WTC11 (cell line): ENCODE data around the gene MSANTD4.

ENCODE experiments used
- FOXP1 ChIP-seq: sonication (generic); formaldehyde crosslinking; IDR thresholded peaks from 2 replicates; pipeline ENCODE4 v1.8.0; 2022; ENCODE audit warnings: missing genetic modification reagents, mild to moderate bottlenecking, moderate library complexity, borderline replicate concordance
- GRHL2 ChIP-seq: fragments of 250-450 bp; sonication (Bioruptor Pico); IDR thresholded peaks from 2 replicates; pipeline ENCODE4 v1.8.0; 2022; ENCODE audit warnings: mild to moderate bottlenecking, moderate library complexity; ENCODE audit not compliant: insufficient replicate concordance, severe bottlenecking
- JUN ChIP-seq: sonication (generic); formaldehyde crosslinking; IDR thresholded peaks from 2 replicates; pipeline ENCODE4 v1.8.0; 2023; ENCODE audit warnings: mild to moderate bottlenecking, missing genetic modification reagents
- MXD4 ChIP-seq: fragments of 250-450 bp; sonication (Bioruptor Pico); IDR thresholded peaks from 2 replicates; pipeline ENCODE4 v1.8.0; 2021; ENCODE audit warnings: mild to moderate bottlenecking, moderate library complexity, borderline replicate concordance
- NR1H2 ChIP-seq: sonication (generic); formaldehyde crosslinking; IDR thresholded peaks from 2 replicates; pipeline ENCODE4 v1.9.0; 2021; ENCODE audit warnings: mild to moderate bottlenecking, moderate library complexity, missing genetic modification reagents
- NR2C2 ChIP-seq: sonication (generic); formaldehyde crosslinking; IDR thresholded peaks from 2 replicates; pipeline ENCODE4 v1.8.0; 2022; ENCODE audit warnings: mild to moderate bottlenecking, missing genetic modification reagents
- ZNF232 ChIP-seq: sonication (generic); formaldehyde crosslinking; IDR thresholded peaks from 2 replicates; pipeline ENCODE4 v1.8.0; 2022; ENCODE audit warnings: mild to moderate bottlenecking, missing genetic modification reagents
- ZNF263 ChIP-seq: sonication (generic); formaldehyde crosslinking; IDR thresholded peaks from 2 replicates; pipeline ENCODE4 v1.8.1; 2022; ENCODE audit warnings: low read depth, mild to moderate bottlenecking, moderate library complexity, missing genetic modification reagents
- TF ChIP-seq, protein P1 (sequence below): sonication (generic); formaldehyde crosslinking; IDR thresholded peaks from 2 replicates; pipeline ENCODE4 v1.8.0; 2022; ENCODE audit warnings: mild to moderate bottlenecking, missing genetic modification reagents
- TF ChIP-seq, protein P2 (sequence below): fragments of 200-600 bp; IDR thresholded peaks from 2 replicates; pipeline ENCODE4 v1.8.0; 2022; ENCODE audit warnings: antibody characterized with exemption
- TF ChIP-seq, protein P3 (sequence below): sonication (generic); formaldehyde crosslinking; IDR thresholded peaks from 2 replicates; pipeline ENCODE4 v1.8.1; 2023; ENCODE audit warnings: mild to moderate bottlenecking, missing genetic modification reagents
- TF ChIP-seq, protein P4 (sequence below): sonication (generic); formaldehyde crosslinking; IDR thresholded peaks from 2 replicates; pipeline ENCODE4 v1.8.1; 2022; ENCODE audit warnings: low read depth, mild to moderate bottlenecking, moderate library complexity, missing genetic modification reagents, borderline replicate concordance
- TF ChIP-seq, protein P5 (sequence below): sonication (generic); formaldehyde crosslinking; IDR thresholded peaks from 2 replicates; pipeline ENCODE4 v1.8.1; 2023; ENCODE audit warnings: mild to moderate bottlenecking, missing genetic modification reagents
- TF ChIP-seq, protein P6 (sequence below): sonication (generic); formaldehyde crosslinking; IDR thresholded peaks from 2 replicates; pipeline ENCODE4 v1.8.1; 2023; ENCODE audit warnings: mild to moderate bottlenecking, moderate library complexity, missing genetic modification reagents

DNA sequence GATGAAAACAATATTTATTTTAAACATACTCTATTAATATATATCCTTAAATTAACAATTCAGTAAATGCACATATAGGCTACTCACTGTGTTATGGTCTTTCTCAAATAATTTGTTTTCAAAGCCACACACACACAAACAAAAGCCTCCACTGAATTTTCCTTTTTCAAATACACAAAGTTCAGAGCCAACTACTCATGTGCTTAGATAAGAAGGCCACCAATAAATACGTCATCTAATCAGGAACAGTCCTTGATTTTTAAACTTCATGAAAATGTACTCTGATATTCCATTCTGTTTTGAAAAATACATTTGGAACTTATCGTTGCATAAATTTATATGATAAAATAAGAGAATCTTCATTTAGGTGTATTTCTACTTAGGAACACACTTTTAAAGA, 29.1 kb upstream of the MSANTD4 start:
- TF ChIP-seq, protein P1, sequence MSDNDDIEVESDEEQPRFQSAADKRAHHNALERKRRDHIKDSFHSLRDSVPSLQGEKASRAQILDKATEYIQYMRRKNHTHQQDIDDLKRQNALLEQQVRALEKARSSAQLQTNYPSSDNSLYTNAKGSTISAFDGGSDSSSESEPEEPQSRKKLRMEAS (CRISPR knock-in tag), result no peak
- TF ChIP-seq NR1H2 (CRISPR knock-in tag) (no peak), NR2C2 (CRISPR knock-in tag) (no peak), JUN (CRISPR knock-in tag) (no peak), FOXP1 (CRISPR knock-in tag) (no peak), GRHL2 (CRISPR knock-in tag) (no peak), ZNF263 (CRISPR knock-in tag) (no peak), MXD4 (CRISPR knock-in tag) (no peak), ZNF232 (CRISPR knock-in tag) (no peak)
- TF ChIP-seq, protein P2, sequence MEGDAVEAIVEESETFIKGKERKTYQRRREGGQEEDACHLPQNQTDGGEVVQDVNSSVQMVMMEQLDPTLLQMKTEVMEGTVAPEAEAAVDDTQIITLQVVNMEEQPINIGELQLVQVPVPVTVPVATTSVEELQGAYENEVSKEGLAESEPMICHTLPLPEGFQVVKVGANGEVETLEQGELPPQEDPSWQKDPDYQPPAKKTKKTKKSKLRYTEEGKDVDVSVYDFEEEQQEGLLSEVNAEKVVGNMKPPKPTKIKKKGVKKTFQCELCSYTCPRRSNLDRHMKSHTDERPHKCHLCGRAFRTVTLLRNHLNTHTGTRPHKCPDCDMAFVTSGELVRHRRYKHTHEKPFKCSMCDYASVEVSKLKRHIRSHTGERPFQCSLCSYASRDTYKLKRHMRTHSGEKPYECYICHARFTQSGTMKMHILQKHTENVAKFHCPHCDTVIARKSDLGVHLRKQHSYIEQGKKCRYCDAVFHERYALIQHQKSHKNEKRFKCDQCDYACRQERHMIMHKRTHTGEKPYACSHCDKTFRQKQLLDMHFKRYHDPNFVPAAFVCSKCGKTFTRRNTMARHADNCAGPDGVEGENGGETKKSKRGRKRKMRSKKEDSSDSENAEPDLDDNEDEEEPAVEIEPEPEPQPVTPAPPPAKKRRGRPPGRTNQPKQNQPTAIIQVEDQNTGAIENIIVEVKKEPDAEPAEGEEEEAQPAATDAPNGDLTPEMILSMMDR, result no peak
- TF ChIP-seq, protein P3, sequence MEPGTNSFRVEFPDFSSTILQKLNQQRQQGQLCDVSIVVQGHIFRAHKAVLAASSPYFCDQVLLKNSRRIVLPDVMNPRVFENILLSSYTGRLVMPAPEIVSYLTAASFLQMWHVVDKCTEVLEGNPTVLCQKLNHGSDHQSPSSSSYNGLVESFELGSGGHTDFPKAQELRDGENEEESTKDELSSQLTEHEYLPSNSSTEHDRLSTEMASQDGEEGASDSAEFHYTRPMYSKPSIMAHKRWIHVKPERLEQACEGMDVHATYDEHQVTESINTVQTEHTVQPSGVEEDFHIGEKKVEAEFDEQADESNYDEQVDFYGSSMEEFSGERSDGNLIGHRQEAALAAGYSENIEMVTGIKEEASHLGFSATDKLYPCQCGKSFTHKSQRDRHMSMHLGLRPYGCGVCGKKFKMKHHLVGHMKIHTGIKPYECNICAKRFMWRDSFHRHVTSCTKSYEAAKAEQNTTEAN, result no peak
- TF ChIP-seq, protein P4, sequence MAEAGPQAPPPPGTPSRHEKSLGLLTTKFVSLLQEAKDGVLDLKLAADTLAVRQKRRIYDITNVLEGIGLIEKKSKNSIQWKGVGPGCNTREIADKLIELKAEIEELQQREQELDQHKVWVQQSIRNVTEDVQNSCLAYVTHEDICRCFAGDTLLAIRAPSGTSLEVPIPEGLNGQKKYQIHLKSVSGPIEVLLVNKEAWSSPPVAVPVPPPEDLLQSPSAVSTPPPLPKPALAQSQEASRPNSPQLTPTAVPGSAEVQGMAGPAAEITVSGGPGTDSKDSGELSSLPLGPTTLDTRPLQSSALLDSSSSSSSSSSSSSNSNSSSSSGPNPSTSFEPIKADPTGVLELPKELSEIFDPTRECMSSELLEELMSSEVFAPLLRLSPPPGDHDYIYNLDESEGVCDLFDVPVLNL (CRISPR knock-in tag), result no peak
- TF ChIP-seq, protein P5, sequence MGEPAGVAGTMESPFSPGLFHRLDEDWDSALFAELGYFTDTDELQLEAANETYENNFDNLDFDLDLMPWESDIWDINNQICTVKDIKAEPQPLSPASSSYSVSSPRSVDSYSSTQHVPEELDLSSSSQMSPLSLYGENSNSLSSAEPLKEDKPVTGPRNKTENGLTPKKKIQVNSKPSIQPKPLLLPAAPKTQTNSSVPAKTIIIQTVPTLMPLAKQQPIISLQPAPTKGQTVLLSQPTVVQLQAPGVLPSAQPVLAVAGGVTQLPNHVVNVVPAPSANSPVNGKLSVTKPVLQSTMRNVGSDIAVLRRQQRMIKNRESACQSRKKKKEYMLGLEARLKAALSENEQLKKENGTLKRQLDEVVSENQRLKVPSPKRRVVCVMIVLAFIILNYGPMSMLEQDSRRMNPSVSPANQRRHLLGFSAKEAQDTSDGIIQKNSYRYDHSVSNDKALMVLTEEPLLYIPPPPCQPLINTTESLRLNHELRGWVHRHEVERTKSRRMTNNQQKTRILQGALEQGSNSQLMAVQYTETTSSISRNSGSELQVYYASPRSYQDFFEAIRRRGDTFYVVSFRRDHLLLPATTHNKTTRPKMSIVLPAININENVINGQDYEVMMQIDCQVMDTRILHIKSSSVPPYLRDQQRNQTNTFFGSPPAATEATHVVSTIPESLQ (CRISPR knock-in tag), result no peak
- TF ChIP-seq, protein P6, sequence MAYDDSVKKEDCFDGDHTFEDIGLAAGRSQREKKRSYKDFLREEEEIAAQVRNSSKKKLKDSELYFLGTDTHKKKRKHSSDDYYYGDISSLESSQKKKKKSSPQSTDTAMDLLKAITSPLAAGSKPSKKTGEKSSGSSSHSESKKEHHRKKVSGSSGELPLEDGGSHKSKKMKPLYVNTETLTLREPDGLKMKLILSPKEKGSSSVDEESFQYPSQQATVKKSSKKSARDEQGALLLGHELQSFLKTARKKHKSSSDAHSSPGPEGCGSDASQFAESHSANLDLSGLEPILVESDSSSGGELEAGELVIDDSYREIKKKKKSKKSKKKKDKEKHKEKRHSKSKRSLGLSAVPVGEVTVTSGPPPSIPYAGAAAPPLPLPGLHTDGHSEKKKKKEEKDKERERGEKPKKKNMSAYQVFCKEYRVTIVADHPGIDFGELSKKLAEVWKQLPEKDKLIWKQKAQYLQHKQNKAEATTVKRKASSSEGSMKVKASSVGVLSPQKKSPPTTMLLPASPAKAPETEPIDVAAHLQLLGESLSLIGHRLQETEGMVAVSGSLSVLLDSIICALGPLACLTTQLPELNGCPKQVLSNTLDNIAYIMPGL, result no peak
